RCC 7860 (cell line): Measurements from ENCODE around the gene GRID1.
"Not testable (repeated sequence)": the region's sequence is repeated elsewhere in the genome, so short reads cannot be mapped to it uniquely, and the experiment has no call there.

Source experiments
- DNase-seq: peaks from one replicate; pipeline ENCODE4 v3.0.0-alpha.2; 2015; ENCODE audit warnings: low spot score
- FAIRE-seq: peaks from 2 replicates; lab custom pipeline; 2012; peaks lifted over from hg19 to GRCh38; lab: Jason Lieb, UNC

Gene GRID1

DNA sequence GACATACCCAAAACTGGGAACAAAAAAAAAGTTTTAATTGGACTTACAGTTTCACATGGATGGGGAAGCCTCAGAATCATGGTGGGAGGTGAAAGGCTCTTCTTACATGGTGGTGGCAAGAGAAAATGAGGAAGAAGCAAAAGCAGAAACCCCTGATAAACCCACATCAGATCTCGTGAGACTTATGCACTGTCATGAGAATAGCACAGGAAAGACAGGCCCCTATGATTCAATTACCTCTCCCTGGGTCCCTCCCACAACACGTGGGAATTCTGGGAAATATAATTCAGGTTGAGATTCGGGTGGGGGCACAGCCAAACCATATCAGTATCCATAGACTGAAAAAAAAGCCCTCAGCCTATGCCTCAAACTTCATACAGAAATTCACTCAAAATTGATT lies 647.2 kb downstream of the GRID1 start:
- FAIRE-seq = no peak
- no peak for DNase-seq

DNA sequence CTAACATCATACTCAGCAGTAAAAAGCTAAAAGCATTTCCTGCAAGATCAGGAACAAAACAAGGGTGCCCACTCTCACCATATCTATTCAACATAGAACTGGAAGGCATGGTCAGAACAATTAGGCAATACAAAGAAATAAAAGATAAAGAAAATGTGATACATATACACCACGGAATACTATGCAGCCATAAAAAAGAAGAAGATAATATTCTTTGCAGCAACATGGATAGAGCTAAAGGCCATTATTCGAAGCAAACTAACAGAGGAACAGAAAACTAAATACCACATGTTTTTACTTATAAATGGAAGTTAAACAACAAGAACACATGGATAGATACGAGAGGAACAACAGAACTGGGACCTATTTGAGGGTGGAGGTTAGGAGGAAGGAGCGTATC lies 652.7 kb downstream of the GRID1 start:
- FAIRE-seq (no peak), DNase-seq (no peak)

DNA sequence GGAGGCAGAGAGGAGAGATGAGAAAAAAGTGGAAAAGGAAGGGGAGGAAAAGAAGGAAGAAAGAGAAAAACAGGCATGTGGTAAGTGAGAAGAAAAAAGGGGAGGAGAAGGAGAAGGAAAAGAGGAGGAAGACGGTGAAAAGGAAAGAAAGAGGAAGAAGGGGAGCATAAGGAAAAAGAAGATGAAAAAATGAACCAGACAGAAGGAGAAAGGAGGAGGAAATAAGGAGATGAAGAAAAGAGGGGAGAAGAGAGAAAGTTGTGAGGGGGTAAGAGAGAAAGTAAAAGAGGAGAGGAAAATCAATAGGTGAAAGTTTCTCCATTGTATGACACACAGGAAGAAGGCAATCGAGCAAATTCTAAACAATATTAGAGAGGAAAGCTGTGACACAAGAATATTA lies 663.8 kb downstream of the GRID1 start:
- FAIRE-seq (no peak), DNase-seq (no peak)

DNA sequence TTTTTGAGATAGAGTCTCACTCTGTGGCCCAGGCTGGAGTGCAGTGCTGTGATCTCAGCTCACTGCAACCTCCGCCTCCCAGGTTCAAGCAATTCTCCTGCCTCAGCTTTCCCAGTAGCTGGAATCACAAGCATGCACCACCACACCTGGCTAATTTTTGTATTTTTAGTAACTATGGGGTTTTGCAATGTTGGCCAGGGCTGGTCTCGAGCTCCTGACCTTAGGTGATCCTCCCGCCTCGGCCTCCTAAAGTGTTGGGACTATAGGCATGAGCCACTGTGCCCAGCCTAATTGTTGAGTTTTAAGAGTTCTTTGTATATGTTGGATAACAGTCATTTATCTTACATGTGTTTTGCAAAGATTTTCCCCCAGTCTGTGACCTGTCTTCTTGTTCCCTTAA lies 667.5 kb downstream of the GRID1 start:
- FAIRE-seq, DNase-seq: not testable (repeated sequence)

DNA sequence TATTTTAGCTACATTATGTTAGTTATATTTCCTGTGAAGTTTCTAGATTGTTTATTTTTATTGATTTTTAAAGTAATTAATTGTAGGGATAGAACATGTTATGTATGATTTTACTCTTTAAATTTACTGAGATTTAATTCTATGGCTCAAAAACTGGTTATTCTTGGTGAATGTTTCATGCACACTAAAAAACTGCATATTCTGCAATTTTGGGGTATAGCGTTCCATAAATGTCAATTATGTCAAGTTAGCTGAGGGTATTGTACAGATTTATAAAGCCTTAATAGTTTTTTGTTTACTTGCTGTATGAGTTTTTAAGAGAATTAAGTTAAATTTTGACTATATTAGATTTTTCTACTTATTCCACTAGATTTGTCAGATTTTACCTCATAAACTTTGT lies 669.7 kb downstream of the GRID1 start:
- DNase-seq (no peak), FAIRE-seq (no peak)

DNA sequence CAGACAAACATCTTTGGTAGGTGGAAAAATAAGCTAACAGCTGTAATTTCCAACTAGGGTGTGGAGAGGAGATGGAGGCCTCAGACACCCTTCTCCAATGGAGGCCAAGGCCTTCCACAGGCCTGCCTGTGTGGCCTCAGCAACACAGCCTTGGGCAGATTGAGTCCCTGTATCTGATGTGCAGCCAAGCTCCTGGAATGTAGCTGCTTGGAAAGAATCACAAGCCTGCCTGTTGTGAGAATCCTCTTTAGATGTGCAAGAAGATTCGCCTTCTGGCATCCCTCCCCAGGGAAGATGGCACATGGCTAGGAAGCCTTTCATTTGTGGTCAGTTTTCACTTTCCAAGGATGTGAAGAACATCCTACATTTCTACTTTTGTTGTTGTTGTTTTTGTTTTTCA lies 684.0 kb downstream of the GRID1 start:
- DNase-seq = no peak
- FAIRE-seq = no peak

DNA sequence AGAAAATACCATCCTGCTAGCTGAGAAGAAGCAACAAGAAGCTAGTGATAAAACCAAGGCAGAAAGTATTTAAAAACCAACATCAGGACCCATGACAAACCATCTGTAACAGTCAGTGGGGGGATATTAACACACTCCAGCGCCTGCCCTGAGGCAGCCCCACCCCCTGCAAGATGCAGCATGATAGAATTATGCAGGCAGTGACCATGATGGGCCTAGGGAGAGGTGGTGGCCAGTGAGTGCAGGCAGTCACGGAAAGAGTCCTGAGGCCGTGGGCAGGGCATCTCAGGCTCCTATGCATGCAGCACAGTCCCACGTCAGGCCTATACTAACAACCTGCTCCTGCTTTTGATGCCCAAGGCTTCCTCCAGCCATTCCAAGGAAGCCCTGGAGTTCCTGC lies 686.9 kb downstream of the GRID1 start:
- no peak for DNase-seq
- no peak for FAIRE-seq

DNA sequence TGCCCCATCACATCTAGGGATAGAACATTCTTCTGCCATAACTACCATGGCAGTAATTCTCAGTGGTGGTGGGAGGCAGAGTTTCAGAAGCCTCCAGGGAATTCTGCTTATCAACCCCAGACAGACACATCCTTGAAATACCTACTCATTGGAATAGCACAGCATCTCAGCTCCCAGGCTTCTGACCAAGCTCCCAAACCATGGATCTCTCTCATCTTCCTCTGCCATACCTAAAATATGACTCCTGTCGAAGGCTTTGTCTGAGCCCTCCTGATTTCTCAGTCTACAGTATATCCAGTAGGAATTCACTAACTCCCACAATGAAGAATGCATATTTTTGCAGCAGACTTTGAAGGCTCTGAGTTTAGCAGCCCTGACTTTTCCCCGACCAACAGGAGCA lies 687.5 kb downstream of the GRID1 start:
- FAIRE-seq (no peak), DNase-seq (no peak)

DNA sequence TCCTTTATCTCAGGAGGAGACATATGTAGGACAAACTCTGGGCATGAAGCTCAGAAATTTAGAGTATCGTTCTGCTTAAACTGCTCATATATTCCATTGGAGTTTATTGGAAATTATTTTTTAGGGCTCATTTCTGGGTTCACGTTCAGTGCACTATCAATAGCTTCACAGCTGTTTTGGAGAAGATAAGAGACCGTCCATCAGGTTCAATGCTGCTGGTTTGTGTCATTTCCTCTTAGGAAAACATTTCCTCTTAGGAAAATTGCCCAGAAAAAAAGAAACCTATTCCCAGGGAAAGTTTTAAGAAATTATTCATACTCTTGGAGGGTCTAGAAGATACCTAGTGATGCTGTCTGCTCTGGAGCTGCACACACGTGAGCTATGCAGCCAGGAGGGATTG lies 691.7 kb downstream of the GRID1 start:
- no peak for FAIRE-seq
- no peak for DNase-seq

DNA sequence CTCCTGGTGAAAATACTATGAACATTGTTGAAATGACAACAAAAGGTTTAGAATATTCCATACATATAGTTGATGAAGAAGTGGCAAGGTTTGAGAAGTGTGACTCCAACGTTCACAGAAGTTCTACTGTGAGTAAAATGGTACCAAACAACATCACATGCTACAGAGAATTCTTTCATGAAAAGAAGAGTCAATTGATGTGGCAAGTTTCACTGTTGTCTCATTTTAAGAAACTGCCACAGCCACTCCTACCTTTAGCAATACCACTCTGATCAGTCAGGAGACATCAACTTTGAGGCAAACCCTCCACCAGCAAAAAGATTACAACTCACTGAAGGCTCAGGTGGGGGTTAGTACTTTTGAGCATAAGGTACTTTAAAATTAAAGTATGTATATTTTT lies 693.3 kb downstream of the GRID1 start:
- FAIRE-seq (no peak), DNase-seq (no peak)

DNA sequence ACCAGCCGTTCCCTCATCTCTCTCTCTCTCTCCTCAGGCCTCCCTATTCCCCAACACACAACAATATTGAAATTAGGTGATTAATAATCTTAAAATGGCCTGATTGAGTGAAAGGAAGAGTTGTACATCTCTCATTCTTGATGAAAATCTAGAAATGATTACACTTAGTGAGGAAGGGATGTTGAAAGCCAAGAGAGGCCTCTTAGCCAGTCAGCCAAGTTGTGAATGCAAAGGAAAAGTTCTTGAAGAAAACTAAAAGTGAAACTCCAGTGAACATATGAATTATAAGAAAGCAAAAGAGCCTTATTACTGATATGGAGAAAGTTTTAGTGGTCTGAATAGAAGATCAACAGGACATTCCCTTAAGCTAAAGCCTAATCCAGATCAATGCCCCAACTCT lies 695.1 kb downstream of the GRID1 start:
- no peak for FAIRE-seq

DNA sequence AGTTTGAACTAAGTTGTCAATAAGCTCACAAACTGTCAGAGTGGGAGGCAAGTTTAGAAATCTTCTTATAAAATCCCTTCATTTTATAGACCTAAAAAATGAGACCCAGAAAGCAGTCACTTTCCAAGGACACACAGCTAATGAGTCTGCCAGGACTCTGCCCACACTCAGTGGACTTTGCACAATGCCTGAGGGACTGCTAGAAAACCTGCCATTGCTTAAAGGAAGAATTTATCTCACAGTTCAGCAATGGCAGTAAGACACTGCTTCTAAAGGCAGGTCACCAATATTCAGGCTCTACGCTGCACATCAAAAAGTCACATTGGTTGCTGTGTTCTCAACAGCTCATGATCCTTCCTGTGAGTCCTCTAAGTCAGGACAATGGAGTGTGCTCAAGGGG lies 698.1 kb downstream of the GRID1 start:
- FAIRE-seq (no peak), DNase-seq (no peak)

More for the DNA sequence above, 695.1 kb downstream of the GRID1 start:
- no peak for DNase-seq

DNA sequence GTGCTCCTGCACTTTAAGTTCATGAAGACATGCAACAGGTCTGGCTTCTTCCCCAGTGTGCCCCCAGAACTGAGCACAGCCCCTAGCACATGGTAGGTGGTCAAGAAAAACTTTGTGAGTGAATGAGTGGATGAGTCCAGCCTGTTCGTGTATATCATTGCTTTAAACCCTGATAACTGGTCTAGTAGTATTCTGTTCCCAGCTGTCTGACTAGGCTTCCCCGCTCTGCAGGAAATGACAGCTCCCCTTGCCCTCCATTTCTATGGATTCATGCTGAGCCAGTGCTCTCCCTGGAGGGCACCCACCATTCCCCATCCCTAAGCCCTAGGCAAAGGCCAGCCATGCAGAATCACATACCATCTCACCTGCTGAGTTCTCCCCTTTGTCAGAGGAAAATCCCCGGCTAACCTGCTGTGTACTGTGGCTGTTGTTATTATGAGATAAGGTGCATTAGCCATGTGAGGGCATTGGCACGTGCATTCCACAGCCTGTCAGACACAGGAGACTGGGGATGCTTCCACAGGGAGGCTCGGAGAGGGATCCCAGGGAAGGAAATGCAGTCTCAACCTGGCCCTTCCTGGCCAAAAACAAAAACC lies 698.9 kb downstream of the GRID1 start:
- DNase-seq = no peak

DNA sequence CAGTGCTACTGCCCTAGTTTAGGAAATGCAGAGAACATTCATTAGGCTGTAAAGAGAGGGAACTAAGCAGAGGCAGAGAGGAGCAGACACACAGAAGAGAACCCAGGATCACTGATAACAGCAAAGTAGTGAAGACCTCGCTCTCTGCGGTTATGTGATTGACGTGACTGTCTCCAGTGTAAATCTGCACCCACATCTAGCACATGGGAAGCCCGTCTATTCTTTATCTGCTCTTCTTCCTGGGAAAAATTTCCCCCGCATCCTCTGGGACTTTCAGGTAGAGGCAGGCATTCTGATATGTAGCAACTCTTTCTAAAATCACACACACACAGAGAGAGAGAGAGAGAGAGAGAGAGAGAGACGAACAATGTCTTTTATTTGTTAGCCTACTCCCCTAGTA lies 699.6 kb downstream of the GRID1 start:
- FAIRE-seq = no peak

More for the DNA sequence above, 698.9 kb downstream of the GRID1 start:
- FAIRE-seq = no peak

DNA sequence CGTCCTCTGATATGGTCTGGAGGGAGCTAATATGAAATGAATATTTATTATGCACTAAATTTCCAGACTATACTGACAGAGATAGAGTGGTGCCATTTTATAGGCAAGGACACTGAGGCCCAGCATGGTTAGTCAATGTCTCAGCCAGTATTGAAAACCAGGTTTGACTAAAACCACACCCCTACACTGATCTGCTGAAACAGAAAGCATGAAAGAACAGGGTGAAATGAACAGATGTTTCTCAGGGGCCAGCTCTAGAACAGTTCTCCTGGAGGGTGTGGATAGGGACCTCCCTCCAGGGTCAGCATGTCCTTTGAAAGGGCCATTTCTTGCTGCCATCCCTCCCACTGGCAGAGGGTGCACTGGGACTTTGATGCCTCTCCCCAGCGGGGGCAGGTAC lies 700.5 kb downstream of the GRID1 start:
- no peak for DNase-seq
- FAIRE-seq = no peak

More for the DNA sequence above, 699.6 kb downstream of the GRID1 start:
- no peak for DNase-seq

DNA sequence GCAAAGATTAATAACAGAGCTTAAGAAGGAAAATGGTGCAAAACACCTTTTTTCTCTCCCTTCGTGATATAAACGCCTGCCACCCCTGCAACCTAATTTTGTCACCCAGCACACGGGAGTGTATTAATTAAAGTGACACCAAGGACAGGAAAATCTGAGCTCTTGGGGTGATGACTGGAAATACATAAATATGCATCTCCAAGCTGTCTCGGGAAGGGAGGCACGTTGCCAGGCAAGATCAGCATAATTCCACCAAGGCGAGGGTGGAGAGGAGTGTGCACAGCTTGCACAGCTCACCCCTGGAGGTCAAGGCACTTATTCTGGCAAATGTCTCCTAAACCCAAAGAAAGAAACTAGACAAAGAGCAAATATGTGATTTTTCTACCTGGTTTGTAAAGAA lies 700.9 kb downstream of the GRID1 start:
- no peak for FAIRE-seq

DNA sequence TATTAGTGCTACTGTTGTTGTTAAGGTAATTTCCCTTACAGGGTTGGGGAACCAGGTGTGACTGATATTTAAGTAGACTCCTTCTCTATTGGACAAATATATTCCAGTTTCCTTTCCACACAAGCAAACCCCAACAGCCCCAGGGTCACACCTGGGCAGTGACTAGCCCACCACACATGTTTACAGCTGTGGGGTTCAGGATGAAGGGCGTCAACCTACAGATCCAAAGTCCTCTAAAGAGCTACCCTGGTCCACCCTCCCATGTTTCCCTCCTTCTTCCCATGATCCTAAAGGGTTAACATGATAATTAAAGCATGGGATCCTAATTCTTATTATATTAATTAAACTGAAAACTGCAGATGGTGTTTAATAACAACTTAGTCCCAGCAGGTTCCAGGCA lies 701.5 kb downstream of the GRID1 start:
- FAIRE-seq = no peak
- no peak for DNase-seq

More for the DNA sequence above, 700.9 kb downstream of the GRID1 start:
- no peak for DNase-seq

DNA sequence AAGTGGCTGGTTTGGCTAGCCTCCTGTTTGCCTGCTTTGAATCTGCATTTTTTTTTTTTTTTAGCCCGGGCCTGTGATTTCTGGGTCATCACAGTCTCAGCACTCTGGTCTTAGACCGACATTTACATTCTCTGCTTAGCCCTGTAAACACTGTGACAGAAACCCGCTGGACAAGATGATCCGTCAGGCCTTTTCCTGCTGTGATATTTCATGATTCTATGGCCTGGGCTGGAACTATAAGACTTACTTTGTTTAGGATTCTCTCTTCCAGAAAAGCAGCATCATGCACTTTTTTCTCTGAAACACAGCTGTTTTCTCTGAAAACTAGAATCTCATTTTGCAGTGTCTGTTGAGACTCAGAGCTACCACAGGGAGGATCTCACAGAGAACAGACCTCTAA lies 705.5 kb downstream of the GRID1 start:
- DNase-seq = no peak

DNA sequence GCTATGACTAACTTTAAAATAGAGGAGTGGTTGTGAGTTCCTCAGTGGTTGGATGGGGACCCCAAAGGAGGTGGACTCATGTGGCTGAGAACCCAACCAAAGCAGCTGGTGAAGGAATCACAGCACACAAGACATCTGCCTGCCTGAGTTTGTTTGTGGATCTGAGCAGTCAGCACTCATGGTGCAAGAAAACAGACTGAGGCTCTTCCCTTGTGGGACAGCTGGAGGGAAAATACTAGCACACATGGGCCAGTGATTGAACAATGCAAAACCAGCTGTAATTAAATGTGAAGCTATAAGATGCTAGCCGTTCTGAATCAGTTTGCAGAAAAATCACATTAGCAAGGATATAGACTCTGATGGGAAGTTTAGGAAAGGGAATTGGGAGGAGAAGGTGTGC lies 707.3 kb downstream of the GRID1 start:
- DNase-seq (no peak), FAIRE-seq (no peak)

More for the DNA sequence above, 705.5 kb downstream of the GRID1 start:
- FAIRE-seq = no peak

DNA sequence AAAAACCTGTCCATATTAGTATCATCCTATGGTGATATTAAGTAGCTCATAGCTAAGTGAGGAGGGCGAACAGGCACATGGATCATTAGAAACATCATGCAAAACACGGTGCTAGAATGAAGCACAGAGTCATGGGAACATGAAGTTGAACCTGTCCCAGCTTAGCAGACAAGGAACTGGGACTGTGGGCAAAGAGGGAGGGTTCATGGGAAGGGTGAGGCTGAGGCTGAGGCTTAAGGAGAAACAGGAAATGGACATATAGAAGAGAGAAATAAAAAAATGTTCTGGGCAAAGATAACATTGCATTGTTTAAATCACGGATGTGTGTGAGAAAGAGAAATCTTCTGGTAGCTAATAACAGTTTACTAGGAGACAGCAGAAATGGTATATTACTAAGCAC lies 708.1 kb downstream of the GRID1 start:
- FAIRE-seq (no peak), DNase-seq (no peak)

DNA sequence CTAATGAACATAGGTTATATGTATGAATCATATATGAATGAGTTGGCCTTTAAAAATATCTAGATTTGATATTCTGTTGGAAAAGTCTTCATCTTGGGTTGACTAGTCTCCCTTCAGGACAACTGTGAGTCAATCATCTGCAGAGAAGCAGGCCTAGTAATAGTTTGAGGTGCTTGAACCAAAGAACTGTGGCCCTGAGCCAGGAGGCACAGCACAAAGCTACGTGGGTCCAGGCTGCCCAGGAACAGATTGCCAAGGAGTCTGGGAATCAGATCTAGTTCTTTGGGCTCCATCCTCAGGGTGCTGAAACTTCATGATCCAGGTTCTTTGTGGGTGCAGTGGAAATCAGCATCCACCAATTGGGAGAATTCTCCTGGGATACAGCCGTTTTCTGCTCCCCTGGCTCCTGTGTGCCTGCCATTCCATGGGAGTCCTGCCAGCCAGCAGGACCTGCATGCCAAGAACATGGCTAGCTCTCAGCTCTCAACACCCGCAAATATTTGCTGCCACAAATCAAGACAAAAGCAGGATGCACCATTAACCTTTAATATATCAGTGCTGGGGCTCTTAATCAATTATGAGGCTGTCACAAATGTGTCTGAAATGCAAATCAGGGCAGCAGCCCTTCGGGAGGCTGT lies 709.0 kb downstream of the GRID1 start:
- FAIRE-seq = no peak
- no peak for DNase-seq

DNA sequence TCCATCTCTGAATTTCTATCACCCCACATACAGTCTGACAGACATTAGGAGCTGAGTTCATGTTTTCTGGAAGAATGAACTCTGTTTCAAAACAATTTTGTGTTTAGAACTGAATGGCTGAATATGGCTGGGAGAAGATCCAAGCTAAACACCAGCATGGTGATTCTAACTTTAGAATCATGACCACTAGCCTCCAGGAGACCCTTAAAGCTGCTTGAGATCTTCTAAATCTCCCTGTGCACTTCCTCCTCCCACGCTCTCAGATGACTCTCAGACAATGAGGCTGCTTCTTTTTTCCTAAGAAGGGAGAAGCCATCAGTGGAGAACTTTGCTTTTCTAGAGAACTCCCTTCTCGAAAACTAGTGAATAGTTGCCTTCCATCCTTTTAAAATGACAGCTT lies 711.2 kb downstream of the GRID1 start:
- FAIRE-seq = no peak

DNA sequence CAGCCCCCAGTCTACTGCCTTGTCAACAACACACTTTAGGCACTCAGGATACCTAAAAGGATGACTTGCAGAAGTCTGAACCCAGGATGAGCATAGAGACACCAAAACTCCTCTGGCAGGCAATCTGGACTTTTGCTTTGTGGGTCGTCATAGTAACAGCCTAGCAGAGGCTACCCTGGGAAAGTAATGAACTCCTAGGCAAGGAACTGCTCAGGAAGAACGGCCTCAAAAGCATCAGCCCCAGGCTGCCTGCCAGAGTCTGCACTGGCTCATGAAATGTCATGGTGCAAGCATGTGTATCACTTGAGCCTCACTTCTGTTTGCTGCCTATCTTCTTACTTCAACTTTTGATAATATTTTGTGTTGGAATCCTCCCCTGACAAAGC lies 715.1 kb downstream of the GRID1 start:
- no peak for DNase-seq
- FAIRE-seq = no peak

More for the DNA sequence above, 711.2 kb downstream of the GRID1 start:
- DNase-seq = no peak
